RWPE2 (cell line): ENCODE results near the gene TP63.
A peak's percentile ranks its signal among the peaks of the same experiment; 100 is the strongest.

Experiments
- ATAC-seq: fragments of 200-7000 bp; cut with Tn5 transposase; 3 replicates; pipeline ENCODE4 v1.9.1; 2021; ENCODE audit warnings: low read depth
- DNase-seq: peaks from one replicate; pipeline ENCODE4 v3.0.0-alpha.2; 2020; ENCODE audit warnings: low spot score
- H3K27ac ChIP-seq: fragments of 450-650 bp; 2 replicates; pipeline ENCODE4 v1.5.1; 2017; ENCODE audit warnings: mild to moderate bottlenecking; ENCODE audit not compliant: poor library complexity, severe bottlenecking
- H3K27me3 ChIP-seq: fragments of 250-450 bp; sonication (Bioruptor Pico); 2 replicates; pipeline ENCODE4 v1.5.1; 2021; ENCODE audit warnings: mild to moderate bottlenecking, moderate library complexity; ENCODE audit not compliant: insufficient read depth, poor library complexity, severe bottlenecking
- H3K36me3 ChIP-seq: fragments of 250-450 bp; sonication (Bioruptor Pico); 2 replicates; pipeline ENCODE4 v1.5.1; 2020; ENCODE audit warnings: low read depth, mild to moderate bottlenecking, moderate library complexity
- H3K4me1 ChIP-seq: fragments of 250-450 bp; sonication (Bioruptor Pico); 2 replicates; pipeline ENCODE4 v1.5.1; 2021; ENCODE audit warnings: mild to moderate bottlenecking, moderate library complexity; ENCODE audit not compliant: insufficient read depth, poor library complexity, severe bottlenecking
- H3K4me3 ChIP-seq: fragments of 250-450 bp; sonication (Bioruptor Pico); 2 replicates; pipeline ENCODE4 v1.5.1; 2021; ENCODE audit warnings: mild to moderate bottlenecking, moderate library complexity; ENCODE audit not compliant: severe bottlenecking
- H3K9me3 ChIP-seq: fragments of 250-450 bp; sonication (Bioruptor Pico); 2 replicates; pipeline ENCODE4 v1.5.1; 2021; ENCODE audit warnings: mild to moderate bottlenecking, moderate library complexity; ENCODE audit not compliant: severe bottlenecking
- CTCF ChIP-seq: fragments of 450-650 bp; IDR thresholded peaks from one replicate; pipeline ENCODE4 v1.5.1; 2017; ENCODE audit warnings: mild to moderate bottlenecking, moderate library complexity; ENCODE audit not compliant: poor library complexity, severe bottlenecking

The TP63 gene

DNA sequence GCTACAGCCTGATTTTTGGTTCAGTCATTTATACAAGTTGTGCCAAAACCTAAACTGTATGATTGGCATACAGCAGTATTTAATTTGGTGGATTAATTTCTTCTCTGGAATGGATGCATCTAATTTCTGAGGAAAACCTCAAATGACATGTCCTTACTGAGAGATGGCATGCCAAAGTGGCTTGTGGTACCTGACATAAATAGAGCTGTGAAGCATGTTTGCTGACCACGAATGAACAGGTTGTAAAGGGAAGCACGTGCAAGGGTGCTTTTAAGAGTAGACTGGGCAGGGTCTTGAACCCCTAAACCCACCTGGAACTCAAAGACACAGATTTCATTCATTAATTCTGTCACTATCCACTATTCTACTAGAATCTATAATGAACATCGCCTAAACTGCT, 77.2 kb downstream of the TP63 start:
- Histone ChIP-seq H3K4me1 (peaks cover 12% of the 10 kb centered on the region), H3K4me3 (no peak overlapping the region), H3K36me3 (no peaks in the 10 kb centered on the region), H3K27me3 (no peaks in the 10 kb centered on the region), H3K9me3 (no peaks in the 10 kb centered on the region), H3K27ac (no peak overlapping the region)
- no peak for TF ChIP-seq CTCF
- ATAC-seq (no peak), DNase-seq (no peak)

GRCh38 chr3:189710620-189711402, 79.6 kb downstream of the TP63 start:
- no peak for TF ChIP-seq CTCF
- no peaks in the 10 kb centered on the region for H3K9me3 ChIP-seq
- H3K27ac ChIP-seq: peak overlapping the region; percentile 71
- peaks cover 15% of the 10 kb centered on the region for H3K4me1 ChIP-seq
- ATAC-seq: peak; percentile 97
- H3K27me3 ChIP-seq: no peaks in the 10 kb centered on the region
- peak; percentile 69 for DNase-seq
- H3K36me3 ChIP-seq: no peaks in the 10 kb centered on the region
- H3K4me3 ChIP-seq: no peak overlapping the region

DNA sequence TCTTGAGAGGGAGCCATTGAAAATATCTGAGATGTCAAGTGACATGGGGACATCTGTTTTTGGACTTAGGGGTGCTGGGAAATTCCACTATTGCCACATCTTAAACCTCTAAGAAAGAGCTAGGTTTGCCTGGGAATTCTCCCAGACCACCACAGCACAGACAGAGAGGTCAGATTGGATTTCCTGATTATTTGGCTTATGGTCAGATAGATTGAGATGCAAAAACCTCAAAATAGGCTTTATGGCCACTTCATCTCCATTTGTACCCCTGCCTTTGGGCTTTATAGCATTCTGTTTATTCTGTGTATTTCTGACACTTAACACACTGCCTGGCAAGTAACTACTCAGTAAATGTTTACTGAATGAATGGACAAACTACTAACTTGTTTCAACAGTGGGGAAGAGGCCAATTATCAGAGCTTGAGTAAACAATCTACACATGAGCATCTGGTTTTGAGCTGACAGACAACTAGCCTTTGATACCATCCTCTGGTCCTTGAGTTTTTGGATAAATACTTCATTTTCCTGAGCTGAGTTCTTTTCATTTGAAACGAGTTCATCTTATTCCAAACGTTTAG, 81.8 kb downstream of the TP63 start:
- DNase-seq (no peak), ATAC-seq (no peak)
- no peak for TF ChIP-seq CTCF
- no peaks in the 10 kb centered on the region for H3K9me3 ChIP-seq
- H3K27me3 ChIP-seq: no peaks in the 10 kb centered on the region
- peaks cover 15% of the 10 kb centered on the region for H3K4me1 ChIP-seq
- H3K27ac ChIP-seq: no peak overlapping the region
- H3K36me3 ChIP-seq: no peaks in the 10 kb centered on the region
- no peak overlapping the region for H3K4me3 ChIP-seq

DNA sequence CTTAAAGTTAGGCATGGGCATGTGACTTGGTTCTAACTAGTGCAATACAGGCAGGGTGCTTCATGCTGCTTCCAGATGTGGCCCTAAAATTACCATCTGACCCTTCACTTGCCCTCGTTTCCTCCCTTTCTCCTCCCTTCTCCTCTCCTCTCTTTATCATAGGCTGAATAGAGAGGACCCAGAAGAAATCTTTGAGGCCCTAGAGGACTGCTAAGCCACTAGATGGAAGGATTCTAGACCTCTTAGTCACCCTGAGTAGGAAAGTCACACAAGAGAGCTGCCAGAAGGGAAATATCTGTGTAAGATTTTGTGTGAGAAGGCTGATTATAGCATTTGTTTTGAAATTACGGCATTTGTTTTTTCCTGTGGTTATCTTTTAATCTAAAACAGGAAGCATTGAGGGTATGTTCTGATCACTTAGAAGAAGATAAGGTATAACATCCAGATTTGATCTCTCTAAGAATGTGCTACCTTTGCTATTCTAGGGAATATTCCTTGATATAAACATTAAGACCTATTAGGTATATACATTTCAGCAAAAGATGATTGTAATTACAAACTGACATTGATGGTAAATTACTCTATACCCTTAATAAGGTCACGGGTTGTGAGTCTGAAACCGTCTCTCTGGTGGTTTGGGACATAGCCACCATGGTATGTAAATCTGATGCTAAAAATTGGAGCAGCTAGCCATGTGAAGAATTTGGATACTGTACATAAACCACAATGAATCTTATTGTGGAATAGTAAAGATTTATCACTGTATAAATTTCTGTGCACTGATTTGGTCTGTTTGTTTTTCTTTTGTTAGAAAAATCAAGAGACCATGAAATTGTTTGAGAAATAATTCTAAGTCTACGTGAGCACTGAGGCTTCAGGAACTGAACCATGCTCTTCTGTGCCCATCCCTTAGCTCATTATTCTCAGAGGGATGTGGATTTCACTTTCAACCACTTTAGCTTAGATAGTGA, 84.1 kb downstream of the TP63 start:
- ATAC-seq: no peak
- DNase-seq: no peak

More for the DNA sequence above, 84.1 kb downstream of the TP63 start:
- Histone ChIP-seq H3K9me3 (no peaks in the 10 kb centered on the region), H3K4me3 (no peak overlapping the region), H3K27ac (no peak overlapping the region), H3K36me3 (no peaks in the 10 kb centered on the region), H3K4me1 (peaks cover 10% of the 10 kb centered on the region), H3K27me3 (no peaks in the 10 kb centered on the region)
- TF ChIP-seq CTCF: no peak
